Measurements from ENCODE around the gene VPS13D.

- TF ChIP-seq, protein P1, sequence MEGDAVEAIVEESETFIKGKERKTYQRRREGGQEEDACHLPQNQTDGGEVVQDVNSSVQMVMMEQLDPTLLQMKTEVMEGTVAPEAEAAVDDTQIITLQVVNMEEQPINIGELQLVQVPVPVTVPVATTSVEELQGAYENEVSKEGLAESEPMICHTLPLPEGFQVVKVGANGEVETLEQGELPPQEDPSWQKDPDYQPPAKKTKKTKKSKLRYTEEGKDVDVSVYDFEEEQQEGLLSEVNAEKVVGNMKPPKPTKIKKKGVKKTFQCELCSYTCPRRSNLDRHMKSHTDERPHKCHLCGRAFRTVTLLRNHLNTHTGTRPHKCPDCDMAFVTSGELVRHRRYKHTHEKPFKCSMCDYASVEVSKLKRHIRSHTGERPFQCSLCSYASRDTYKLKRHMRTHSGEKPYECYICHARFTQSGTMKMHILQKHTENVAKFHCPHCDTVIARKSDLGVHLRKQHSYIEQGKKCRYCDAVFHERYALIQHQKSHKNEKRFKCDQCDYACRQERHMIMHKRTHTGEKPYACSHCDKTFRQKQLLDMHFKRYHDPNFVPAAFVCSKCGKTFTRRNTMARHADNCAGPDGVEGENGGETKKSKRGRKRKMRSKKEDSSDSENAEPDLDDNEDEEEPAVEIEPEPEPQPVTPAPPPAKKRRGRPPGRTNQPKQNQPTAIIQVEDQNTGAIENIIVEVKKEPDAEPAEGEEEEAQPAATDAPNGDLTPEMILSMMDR (IDR thresholded peaks at IDR 0.05) = no peak
- TF ChIP-seq EP300 (IDR thresholded peaks at IDR 0.05) (no peak), POLR2A (IDR thresholded peaks at IDR 0.05) (no peak)
Observed at GRCh38 chr1:12285496-12286143, 55.8 kb downstream of the VPS13D start.

Measured in ovary (tissue), 3 donors.